IMR-90 (cell line): ENCODE data around the gene FUT7. TPM values are rescaled to one million over a fixed set of nuclear protein-coding genes. Genes with fewer than 3 reads are reported as not detected.

ENCODE experiments used
- ATAC-seq: fragments of 200-7000 bp; cut with Tn5 transposase; 2 replicates; pipeline ENCODE4 v1.9.1; 2020; ENCODE audit warnings: low read depth, mild to moderate bottlenecking, moderate library complexity
- BruUV-seq: library from RNA; stranded (reverse); fragments of 400-500 nt; replicated peaks from 2 replicates; lab custom pipeline; 2021; lab: Mats Ljungman, UMichigan
- CTCF ChIA-PET: fragments of 300-600 bp; formaldehyde crosslinking; extraction: SDS; loops from one replicate; lab custom pipeline; 2021; ENCODE audit warnings: antibody characterized with exemption; lab: Yijun Ruan, JAX
- POLR2A ChIA-PET: fragments of 300-600 bp; sonication (Branson Sonifier 250); formaldehyde crosslinking; loops from one replicate; lab custom pipeline; 2022; ENCODE audit warnings: antibody characterized with exemption; ENCODE audit not compliant: unreplicated experiment; lab: Charles Lee
- DNase-seq: peaks from one replicate; pipeline ENCODE4 v3.0.0; 2013
- H2AFZ ChIP-seq: replicated peaks from 2 replicates; pipeline ENCODE3; 2013; ENCODE audit warnings: low read length, mild to moderate bottlenecking; ENCODE audit not compliant: poor library complexity
- H2AK5ac ChIP-seq: 2 replicates; pipeline ENCODE4 v1.6.1; 2013; ENCODE audit warnings: low read depth, low read length, inconsistent platforms
- H2AK9ac ChIP-seq: replicated peaks from 2 replicates; pipeline ENCODE3; 2013; ENCODE audit warnings: mild to moderate bottlenecking, low read depth, low read length, moderate library complexity; ENCODE audit not compliant: poor library complexity
- H2BK120ac ChIP-seq: 2 replicates; pipeline ENCODE4 v1.6.1; 2013; ENCODE audit warnings: low read depth, low read length, inconsistent platforms
- H2BK15ac ChIP-seq: 3 replicates; pipeline ENCODE4 v1.6.1; 2013; ENCODE audit warnings: low read depth, low read length, inconsistent platforms
- H2BK20ac ChIP-seq: 2 replicates; pipeline ENCODE4 v1.6.1; 2013; ENCODE audit warnings: low read depth, mild to moderate bottlenecking, inconsistent platforms, low read length, moderate library complexity
- H2BK5ac ChIP-seq: 2 replicates; pipeline ENCODE4 v1.6.1; 2013; ENCODE audit warnings: mild to moderate bottlenecking, low read depth, low read length, inconsistent platforms; ENCODE audit not compliant: poor library complexity, severe bottlenecking
- H3K14ac ChIP-seq: replicated peaks from 2 replicates; pipeline ENCODE4 v1.6.1; 2013; ENCODE audit warnings: low read depth, low read length, inconsistent platforms
- H3K18ac ChIP-seq: 2 replicates; pipeline ENCODE4 v1.6.1; 2013; ENCODE audit warnings: low read depth, low read length, control low read depth
- H3K23ac ChIP-seq: 2 replicates; pipeline ENCODE4 v1.6.1; 2013; ENCODE audit warnings: low read depth, low read length, inconsistent platforms
- H3K27ac ChIP-seq: 2 replicates; pipeline ENCODE4 v1.5.1; 2013; ENCODE audit warnings: mild to moderate bottlenecking, control low read depth, low read length; ENCODE audit not compliant: insufficient read depth
- H3K27me3 ChIP-seq: 2 replicates; pipeline ENCODE4 v1.6.1; 2013; ENCODE audit warnings: low read length; ENCODE audit not compliant: control insufficient read depth, insufficient read depth
- H3K36me3 ChIP-seq: 2 replicates; pipeline ENCODE4 v1.6.1; 2013; ENCODE audit warnings: low read length, mixed read lengths; ENCODE audit not compliant: control insufficient read depth, insufficient read depth
- H3K4ac ChIP-seq: 2 replicates; pipeline ENCODE4 v1.6.1; 2013; ENCODE audit warnings: low read depth, low read length, inconsistent platforms
- H3K4me1 ChIP-seq: 2 replicates; pipeline ENCODE4 v1.6.1; 2013; ENCODE audit warnings: low read length, mixed read lengths; ENCODE audit not compliant: control insufficient read depth, insufficient read depth
- H3K4me2 ChIP-seq: 2 replicates; pipeline ENCODE4 v1.6.1; 2013; ENCODE audit warnings: low read depth, mild to moderate bottlenecking, control low read depth, low read length, moderate library complexity
- H3K4me3 ChIP-seq: 2 replicates; pipeline ENCODE4 v1.5.1; 2013; ENCODE audit warnings: low read depth, mild to moderate bottlenecking, control low read depth, low read length, moderate library complexity; ENCODE audit not compliant: insufficient read depth
- H3K56ac ChIP-seq: 2 replicates; pipeline ENCODE4 v1.6.1; 2013; ENCODE audit warnings: low read length, inconsistent platforms; ENCODE audit not compliant: insufficient read depth; ENCODE audit errors: extremely low read depth
- H3K79me1 ChIP-seq, 2 experiments: 2 replicates each; pipeline ENCODE4 v1.6.1; 2013; ENCODE audit warnings: low read length in 2 of 2, inconsistent platforms in 1 of 2, low read depth in 1 of 2
- H3K9ac ChIP-seq: 2 replicates; pipeline ENCODE4 v1.6.1; 2013; ENCODE audit warnings: low read depth, low read length, control low read depth
- H3K9me1 ChIP-seq: 2 replicates; pipeline ENCODE4 v1.6.1; 2013; ENCODE audit warnings: low read length, inconsistent platforms; ENCODE audit not compliant: insufficient read depth
- H3K9me3 ChIP-seq: 2 replicates; pipeline ENCODE4 v1.6.1; 2013; ENCODE audit warnings: low read length; ENCODE audit not compliant: control insufficient read depth, insufficient read depth
- H4K20me1 ChIP-seq: 2 replicates; pipeline ENCODE4 v1.6.1; 2013; ENCODE audit warnings: low read length, inconsistent platforms; ENCODE audit not compliant: insufficient read depth
- H4K5ac ChIP-seq: 2 replicates; pipeline ENCODE4 v1.6.1; 2013; ENCODE audit warnings: mild to moderate bottlenecking, low read depth, low read length, control low read depth
- H4K8ac ChIP-seq, 2 experiments: 2 replicates each; pipeline ENCODE4 v1.6.1; 2013; ENCODE audit warnings: low read depth in 2 of 2, low read length in 2 of 2, control low read depth in 1 of 2, inconsistent platforms in 1 of 2
- H4K91ac ChIP-seq: 2 replicates; pipeline ENCODE4 v1.6.1; 2013; ENCODE audit warnings: low read depth, low read length, inconsistent platforms; ENCODE audit not compliant: insufficient read depth
- CTCF ChIP-seq: conservative IDR thresholded peaks from 2 replicates; pipeline ENCODE4 v1.5.1; 2012; ENCODE audit warnings: mild to moderate bottlenecking, low read depth, low read length, improper control_type of control experiment
- MAZ ChIP-seq: IDR thresholded peaks from 2 replicates; pipeline ENCODE4 v1.6.1; 2012; ENCODE audit warnings: low read depth, mild to moderate bottlenecking, low read length, improper control_type of control experiment, moderate library complexity, borderline replicate concordance
- MXI1 ChIP-seq: IDR thresholded peaks from 2 replicates; pipeline ENCODE4 v1.6.1; 2012; ENCODE audit warnings: low read depth, mild to moderate bottlenecking, low read length, moderate library complexity, borderline replicate concordance
- WGBS, 2 experiments: methylation state at CpG; one replicate each; pipeline versions ENCODE4 v1.1.5 to v1.1.7; 2013; ENCODE audit warnings: missing lambda C conversion rate in 2 of 2; ENCODE audit not compliant: insufficient read length in 1 of 2; ENCODE audit errors: extremely low coverage in 2 of 2; 5-methylcytosine and 5-hydroxymethylcytosine counted together
- dilution Hi-C: fragments of 300-500 bp; cut with HindIII; formaldehyde crosslinking; loops from one replicate; pipeline ENCODE4 v1.14.3; 2018; ENCODE audit warnings: low sequenced_read_pairs; ENCODE audit not compliant: unreplicated experiment
- in situ Hi-C: fragments of 300-500 bp; cut with MboI; formaldehyde crosslinking; loops from 3 replicates; pipeline ENCODE4 v1.14.3; 2019; ENCODE audit warnings: low sequenced_read_pairs, inconsistent platforms, mixed read lengths
- intact Hi-C: fragments of 100-400 bp; cut with micrococcal nuclease; formaldehyde crosslinking; loops from 2 replicates; pipeline ENCODE4 v1.10.0; 2022
- polyA plus RNA-seq, 3 experiments: library from polyadenylated mRNA; depleted of rRNA; stranded (reverse); fragments of >200 nt; gene quantifications; 2 replicates each; pipeline ENCODE4 v1.2.3, GENCODE V29; 2012; ENCODE audit warnings: low replicate concordance in 1 of 3
- total RNA-seq: library from RNA; depleted of rRNA; stranded (reverse); fragments of >200 nt; gene quantifications from 2 replicates; pipeline ENCODE4 v1.2.3, GENCODE V29; 2012

Gene FUT7
- total and polyA plus RNA-seq, 2 of the 4 experiments (the other 2 are of a cell fraction) = not detected

DNA sequence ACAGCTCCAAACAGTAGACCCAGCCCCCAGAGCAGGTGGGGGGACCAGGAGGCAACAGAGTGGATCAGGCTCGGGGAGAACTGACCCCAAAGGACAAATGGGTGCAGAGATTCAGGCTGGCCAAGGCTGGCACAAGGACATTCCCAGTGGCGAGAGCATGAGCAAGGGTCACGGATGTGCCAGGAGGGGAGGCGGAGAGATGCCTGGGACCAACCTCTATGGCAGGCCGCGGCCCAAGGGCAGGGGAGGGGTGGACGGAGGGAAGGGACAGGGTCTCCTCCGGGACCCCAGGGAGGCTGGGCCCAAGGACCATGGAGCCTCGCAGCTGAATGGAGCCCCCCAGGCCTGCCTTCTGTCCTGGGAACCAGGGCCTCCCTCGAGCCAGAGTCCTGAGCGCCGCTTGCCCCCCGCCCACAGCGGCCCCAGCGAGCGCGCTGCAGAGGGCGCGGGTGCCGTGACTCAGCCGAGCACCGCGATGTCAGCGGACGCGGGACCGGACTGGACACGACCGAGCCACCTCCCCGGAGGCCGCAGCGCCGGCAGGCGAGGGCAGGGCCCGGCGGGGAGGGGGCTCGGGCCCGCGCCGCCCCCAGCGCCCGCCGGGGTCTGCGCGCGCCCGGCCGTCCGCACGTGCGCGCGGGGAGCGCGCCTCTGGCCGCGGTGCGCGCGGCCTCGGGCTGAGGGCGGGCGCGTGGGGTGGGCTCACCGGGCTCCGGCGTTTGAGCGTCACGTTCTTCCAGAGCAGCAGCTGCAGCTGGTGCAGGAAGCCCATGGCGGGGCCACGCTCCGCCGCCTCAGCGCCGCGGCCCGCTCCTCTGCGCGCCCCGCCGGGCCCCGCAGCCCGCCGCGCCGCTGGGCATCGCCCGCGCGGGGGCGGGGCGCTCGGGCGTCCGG, 4.3 kb downstream of the FUT7 start, which contains the start of gene ABCA2:
Gene ABCA2, minus strand, starts transcription at position 869 of the 894 bp plus-strand sequence. Its CDS starts 97 bp downstream, at position 772.
- peak within 1 kb of the TSS; percentile 59 for H3K23ac ChIP-seq
- intact Hi-C loops = loop anchor here (2.0 kb wide), 1 partner anchor 21 kb away; no protein-coding TSS in a partner anchor
- peak within 1 kb of the TSS; percentile 19; the same call in 1 of the 2 replicates for H3K18ac ChIP-seq
- H2BK15ac ChIP-seq = no peak within 1 kb of the TSS
- no peak within 1 kb of the TSS for H3K56ac ChIP-seq
- H2BK120ac ChIP-seq = 0 out of 2 replicates have a peak within 1 kb of the TSS, but pooled peaks have one; percentile 23
- H2BK5ac ChIP-seq = no peak within 1 kb of the TSS
- H4K91ac ChIP-seq = peak within 1 kb of the TSS; percentile 0; the same call in 1 of the 2 replicates
- H4K5ac ChIP-seq = peak within 1 kb of the TSS; percentile 71; the same call in 1 of the 2 replicates
- peaks cover 4% of the 10 kb centered on the region; the same call in 1 of the 2 replicates for H3K9me1 ChIP-seq
- H3K4me2 ChIP-seq = peak within 1 kb of the TSS; percentile 96
- no peaks in the 10 kb centered on the region; the same call in 1 of the 2 replicates for H4K20me1 ChIP-seq
- H2AFZ ChIP-seq = peak within 1 kb of the TSS; percentile 92
- no peak within 1 kb of the TSS for H2BK20ac ChIP-seq
- ATAC-seq (peak; percentile 52), DNase-seq (peak; percentile 12)
- ChIA-PET CTCF (no interaction called here), POLR2A (no interaction called here)
- no peaks in the 10 kb centered on the region for H3K9me3 ChIP-seq
- dilution Hi-C loops = no loop called here
- no peaks in the 10 kb centered on the region for H3K36me3 ChIP-seq
- in situ Hi-C loops = no loop called here
- BruUV-seq = no TSS peak
- H4K8ac ChIP-seq = peak within 1 kb of the TSS in 1 of 2 experiments; percentile 39; a peak in 1 of 4 replicates
- H3K27ac ChIP-seq = peak within 1 kb of the TSS; percentile 23; the same call in 1 of the 2 replicates
- peak within 1 kb of the TSS; percentile 52 for H3K4ac ChIP-seq
- H3K4me1 ChIP-seq = peaks cover 5% of the 10 kb centered on the region
- no peaks in the 10 kb centered on the region; the same call in 1 of the 2 replicates for H3K27me3 ChIP-seq
- peak within 1 kb of the TSS; percentile 71 for H3K9ac ChIP-seq
- no peak for TF ChIP-seq CTCF
- TF ChIP-seq MXI1 = 0 out of 2 replicates have a peak, but pooled peaks have one; percentile 8
- peak; percentile 28; the same call in 1 of the 2 replicates for TF ChIP-seq MAZ
- peak within 1 kb of the TSS; percentile 88 for H3K4me3 ChIP-seq
- peaks cover 0 to 7% of the 10 kb centered on the region in 2 experiments; a peak in 2 of 4 replicates for H3K79me1 ChIP-seq
- H3K14ac ChIP-seq = peak within 1 kb of the TSS; percentile 52; the same call in 1 of the 2 replicates
- peak within 1 kb of the TSS; percentile 84 for H2AK5ac ChIP-seq
- H2AK9ac ChIP-seq = peak within 1 kb of the TSS; percentile 90
- 4% methylated on average over 47 of the region's 95 CpGs; no CpG with 5 or more reads in 1 of the 2 experiments for WGBS, 2 experiments
